Caco-2 (cell line): Measurements from ENCODE around the gene RFTN2. TPM values are rescaled to one million over a fixed set of nuclear protein-coding genes. Genes with fewer than 3 reads are reported as not detected.

Source experiments
- BruUV-seq: library from RNA; stranded (reverse); fragments of 400-500 nt; replicated peaks from 2 replicates; lab custom pipeline; 2021; lab: Mats Ljungman, UMichigan
- CTCF ChIA-PET: fragments of 300-600 bp; sonication (Branson Sonifier 250); formaldehyde crosslinking; loops from one replicate; lab custom pipeline; 2022; ENCODE audit warnings: antibody characterized with exemption; lab: Charles Lee
- POLR2A ChIA-PET: fragments of 300-600 bp; sonication (Branson Sonifier 250); formaldehyde crosslinking; loops from one replicate; lab custom pipeline; 2022; ENCODE audit warnings: antibody characterized with exemption; lab: Charles Lee
- DNase-seq, 2 experiments: peaks; one replicate each; pipeline versions ENCODE4 v3.0.0 to v3.0.0-alpha.2; 2020 to 2022
- H3K27me3 ChIP-seq: replicated peaks from 2 replicates; pipeline ENCODE4 v1.6.0; 2011; ENCODE audit warnings: low read length; ENCODE audit not compliant: control insufficient read depth, insufficient read depth
- H3K36me3 ChIP-seq: 2 replicates; pipeline ENCODE4 v1.5.1; 2011; ENCODE audit warnings: low read length; ENCODE audit not compliant: control insufficient read depth, insufficient read depth
- H3K4me1 ChIP-seq: fragments of 250-450 bp; sonication (Bioruptor Pico); 2 replicates; pipeline ENCODE4 v1.5.1; 2020; ENCODE audit warnings: mild to moderate bottlenecking
- H3K4me3 ChIP-seq: 2 replicates; pipeline ENCODE4 v1.5.1; 2011; ENCODE audit warnings: low read depth, mild to moderate bottlenecking, control low read depth, low read length
- H3K9me3 ChIP-seq: fragments of 250-450 bp; sonication (Bioruptor Pico); 2 replicates; pipeline ENCODE4 v1.5.1; 2020; ENCODE audit warnings: mild to moderate bottlenecking, moderate library complexity
- H3K27ac Mint-ChIP-seq: one replicate; pipeline ENCODE4 v1.8.0; 2022; ENCODE audit warnings: mixed read lengths; ENCODE audit not compliant: unreplicated experiment
- H3K27me3 Mint-ChIP-seq: one replicate; pipeline ENCODE4 v1.8.0; 2022; ENCODE audit warnings: mixed read lengths; ENCODE audit not compliant: insufficient read depth, unreplicated experiment
- H3K36me3 Mint-ChIP-seq: one replicate; pipeline ENCODE4 v1.8.0; 2022; ENCODE audit warnings: mild to moderate bottlenecking, mixed read lengths; ENCODE audit not compliant: insufficient read depth, unreplicated experiment
- H3K4me1 Mint-ChIP-seq: one replicate; pipeline ENCODE4 v1.8.0; 2022; ENCODE audit warnings: low read depth, mixed read lengths; ENCODE audit not compliant: unreplicated experiment
- H3K4me3 Mint-ChIP-seq: one replicate; pipeline ENCODE4 v1.8.0; 2022; ENCODE audit warnings: mild to moderate bottlenecking, moderate library complexity, mixed read lengths; ENCODE audit not compliant: unreplicated experiment
- H3K9me3 Mint-ChIP-seq: one replicate; pipeline ENCODE4 v1.8.0; 2022; ENCODE audit warnings: mixed read lengths; ENCODE audit not compliant: unreplicated experiment
- CTCF ChIP-seq, 2 experiments: fragments of 200-600 bp in 1 of 2; IDR thresholded peaks; 1 replicate in 1 of 2; 2 replicates in 1 of 2; pipeline versions ENCODE4 v1.5.1 to v1.8.0; 2011 to 2022; ENCODE audit warnings: antibody characterized with exemption in 1 of 2, control low read depth in 1 of 2, inconsistent platforms in 1 of 2, low read depth in 1 of 2, low read length in 1 of 2, mild to moderate bottlenecking in 1 of 2, moderate library complexity in 1 of 2; ENCODE audit not compliant: insufficient read depth in 1 of 2, severe bottlenecking in 1 of 2, unreplicated experiment in 1 of 2
- intact Hi-C: fragments of 100-400 bp; cut with micrococcal nuclease; formaldehyde crosslinking; loops from one replicate; pipeline ENCODE4 v1.10.0; 2022; ENCODE audit not compliant: unreplicated experiment
- total RNA-seq: library from RNA; stranded (reverse); gene quantifications from 2 replicates; pipeline ENCODE4 v1.2.3, GENCODE V29; 2022

Gene RFTN2
- total RNA-seq, 1 experiment from 2014 or later, result 0.18 TPM

GRCh38 chr2:197673106-197673505, 2.3 kb downstream of the RFTN2 start:
- Mint-ChIP-seq H3K27ac (no peak overlapping the region), H3K4me3 (no peak overlapping the region), H3K9me3 (no peaks in the 10 kb centered on the region), H3K4me1 (no peaks in the 10 kb centered on the region), H3K36me3 (no peaks in the 10 kb centered on the region), H3K27me3 (peaks cover 2% of the 10 kb centered on the region)
- DNase-seq, result no peak
- CTCF ChIA-PET, result no interaction called here
- intact Hi-C loops, result no loop called here
- no TSS peak for BruUV-seq
- no peaks in the 10 kb centered on the region for H3K27me3 ChIP-seq
- no peaks in the 10 kb centered on the region for H3K4me1 ChIP-seq
- no peak for TF ChIP-seq CTCF (IDR thresholded peaks at IDR 0.05; ENCODE audit: insufficient read depth in 1 of 2, low read depth in 1 of 2, low read length in 1 of 2, severe bottlenecking in 1 of 2, unreplicated experiment in 1 of 2)
- no peaks in the 10 kb centered on the region for H3K36me3 ChIP-seq
- H3K4me3 ChIP-seq, result no peak overlapping the region
- POLR2A ChIA-PET, result no interaction called here
- no peaks in the 10 kb centered on the region for H3K9me3 ChIP-seq

- Histone ChIP-seq H3K9me3 (no peaks in the 10 kb centered on the region), H3K4me3 (no peak overlapping the region), H3K4me1 (no peaks in the 10 kb centered on the region), H3K27me3 (no peaks in the 10 kb centered on the region), H3K36me3 (no peaks in the 10 kb centered on the region)
- BruUV-seq, result no TSS peak
- H3K36me3 Mint-ChIP-seq, result no peaks in the 10 kb centered on the region
- no peak overlapping the region for H3K4me3 Mint-ChIP-seq
- intact Hi-C loops, result no loop called here
- peaks cover 2% of the 10 kb centered on the region for H3K27me3 Mint-ChIP-seq
- DNase-seq, result no peak
- H3K27ac Mint-ChIP-seq, result no peak overlapping the region
- H3K9me3 Mint-ChIP-seq, result no peaks in the 10 kb centered on the region
- H3K4me1 Mint-ChIP-seq, result no peaks in the 10 kb centered on the region
- ChIA-PET CTCF (no interaction called here), POLR2A (no interaction called here)
- no peak for TF ChIP-seq CTCF (IDR thresholded peaks at IDR 0.05; ENCODE audit: insufficient read depth in 1 of 2, low read depth in 1 of 2, low read length in 1 of 2, severe bottlenecking in 1 of 2, unreplicated experiment in 1 of 2)
Observed at GRCh38 chr2:197672371-197672893, 3.0 kb downstream of the RFTN2 start.

GRCh38 chr2:197669077-197669476, 6.3 kb downstream of the RFTN2 start:
- Histone ChIP-seq H3K36me3 (no peaks in the 10 kb centered on the region), H3K9me3 (peaks cover 10% of the 10 kb centered on the region; the same call in 1 of the 2 replicates), H3K27me3 (no peaks in the 10 kb centered on the region), H3K4me3 (no peak overlapping the region), H3K4me1 (no peaks in the 10 kb centered on the region)
- DNase-seq, result no peak
- H3K9me3 Mint-ChIP-seq, result peaks cover 12% of the 10 kb centered on the region
- ChIA-PET CTCF (no interaction called here), POLR2A (no interaction called here)
- no peak for TF ChIP-seq CTCF (IDR thresholded peaks at IDR 0.05; ENCODE audit: insufficient read depth in 1 of 2, low read depth in 1 of 2, low read length in 1 of 2, severe bottlenecking in 1 of 2, unreplicated experiment in 1 of 2)
- no peak overlapping the region for H3K4me3 Mint-ChIP-seq
- H3K27me3 Mint-ChIP-seq, result peaks cover 2% of the 10 kb centered on the region
- no peaks in the 10 kb centered on the region for H3K36me3 Mint-ChIP-seq
- H3K27ac Mint-ChIP-seq, result no peak overlapping the region
- intact Hi-C loops, result no loop called here
- H3K4me1 Mint-ChIP-seq, result no peaks in the 10 kb centered on the region
- BruUV-seq, result no TSS peak
